ENCODE measurements around the gene HOXD10.

- TF ChIP-seq POLR2AphosphoS5 (IDR thresholded peaks at IDR 0.05) (no peak), CTCF (IDR thresholded peaks at IDR 0.05) (no peak), POLR2A (IDR thresholded peaks at IDR 0.05) (no peak)
Measured at GRCh38 chr2:176093898-176094249, 22.7 kb upstream of the HOXD10 start.
